NCI-H2081 treated with DMSO at 0.1 percent for 48 hours (cell line): ENCODE results near the gene VWA8.
"Not testable (repeated sequence)": the region's sequence is repeated elsewhere in the genome, so short reads cannot be mapped to it uniquely, and the experiment has no call there.

Experiments used
- DNase-seq: peaks from one replicate; lab custom pipeline; 2025; lab: John Stamatoyannopoulos, UW

VWA8 gene

GRCh38 chr13:41682766-41683165 lies 278.1 kb downstream of the VWA8 start:
- DNase-seq = no peak

GRCh38 chr13:41682001-41682400 lies 278.9 kb downstream of the VWA8 start:
- DNase-seq = no peak

- DNase-seq = no peak
Measured at GRCh38 chr13:41681587-41681986, 279.3 kb downstream of the VWA8 start.

- no peak for DNase-seq
Measured at GRCh38 chr13:41680900-41681299, 280.0 kb downstream of the VWA8 start.

GRCh38 chr13:41678848-41679247 lies 282.1 kb downstream of the VWA8 start:
- DNase-seq = no peak

- no peak for DNase-seq
Measured at GRCh38 chr13:41678249-41678648, 282.7 kb downstream of the VWA8 start.

- no peak for DNase-seq
Measured at GRCh38 chr13:41675306-41675705, 285.6 kb downstream of the VWA8 start.

GRCh38 chr13:41674246-41674645 lies 286.7 kb downstream of the VWA8 start:
- no peak for DNase-seq

- DNase-seq = no peak
Measured at GRCh38 chr13:41673640-41674039, 287.3 kb downstream of the VWA8 start.

- DNase-seq = no peak
Measured at GRCh38 chr13:41670873-41671443, 290.0 kb downstream of the VWA8 start.

- DNase-seq = peak; percentile 64
Measured at GRCh38 chr13:41668130-41668757, 292.7 kb downstream of the VWA8 start.

- DNase-seq = no peak
Measured at GRCh38 chr13:41666644-41667043, 294.3 kb downstream of the VWA8 start.

- DNase-seq = no peak
Measured at GRCh38 chr13:41660411-41660810, 300.5 kb downstream of the VWA8 start.

- DNase-seq = no peak
Measured at GRCh38 chr13:41658057-41658661, 302.8 kb downstream of the VWA8 start.

- DNase-seq = no peak
Measured at GRCh38 chr13:41655997-41656396, 304.9 kb downstream of the VWA8 start.

- DNase-seq = no peak
Measured at GRCh38 chr13:41654796-41655195, 306.1 kb downstream of the VWA8 start.

- no peak for DNase-seq
Measured at GRCh38 chr13:41652735-41653361, 308.1 kb downstream of the VWA8 start.

- no peak for DNase-seq
Measured at GRCh38 chr13:41651413-41652058, 309.4 kb downstream of the VWA8 start.

- DNase-seq = no peak
Measured at GRCh38 chr13:41650706-41651105, 310.2 kb downstream of the VWA8 start.

- DNase-seq = no peak
Measured at GRCh38 chr13:41649659-41650058, 311.2 kb downstream of the VWA8 start.

- DNase-seq = no peak
Measured at GRCh38 chr13:41648314-41648935, 312.5 kb downstream of the VWA8 start.

- not testable (repeated sequence) for DNase-seq
Measured at GRCh38 chr13:41647699-41648313, 313.1 kb downstream of the VWA8 start.
